Lower leg skin (tissue), 4 donors: ENCODE data around the gene AGMO. TPM values are rescaled to one million over a fixed set of nuclear protein-coding genes. Genes with fewer than 3 reads are reported as not detected.

Source experiments
- DNase-seq, 2 donors: peaks; one replicate each; pipeline ENCODE4 v3.0.0-alpha.2; 2019; ENCODE audit warnings: low spot score in 2 of 2
- H3K4me3 ChIP-seq: fragments of 200-600 bp; sonication (generic); 2 replicates; pipeline ENCODE4 v1.5.1; 2017; ENCODE audit warnings: mild to moderate bottlenecking, low read depth; ENCODE audit not compliant: poor library complexity, severe bottlenecking
- CTCF ChIP-seq, 3 donors: fragments of 450-650 bp; IDR thresholded peaks; one replicate each; pipeline ENCODE4 v1.5.1; 2016; ENCODE audit warnings: antibody characterized with exemption in 3 of 3, mild to moderate bottlenecking in 3 of 3, moderate library complexity in 2 of 3
- POLR2A ChIP-seq, 2 donors: fragments of 450-650 bp; IDR thresholded peaks; one replicate each; pipeline ENCODE4 v1.6.1; 2016 to 2017; ENCODE audit warnings: antibody characterized with exemption in 2 of 2, mild to moderate bottlenecking in 1 of 2, moderate library complexity in 1 of 2
- WGBS, 2 donors: methylation state at CpG; one replicate each; pipeline ENCODE4 v1.1.5; 2018; 5-methylcytosine and 5-hydroxymethylcytosine counted together
- intact Hi-C: fragments of 100-400 bp; cut with DNase I; formaldehyde crosslinking; loops from one replicate; pipeline ENCODE4 v1.15.0; 2023; ENCODE audit warnings: low total_unique reads
- total RNA-seq, 4 donors: library from RNA; depleted of rRNA; stranded (reverse); fragments of >200 nt; gene quantifications; one replicate each; pipeline ENCODE4 v1.1.0, GENCODE V29; 2016

Gene AGMO
- total RNA-seq, 4 donors from 2014 or later, result 0.15 to 0.58 (median 0.22) TPM; not detected in 1

- DNase-seq, result no peak
- TF ChIP-seq CTCF (IDR thresholded peaks at IDR 0.05), result no peak
- no peak for TF ChIP-seq POLR2A (IDR thresholded peaks at IDR 0.05)
- no peak overlapping the region for H3K4me3 ChIP-seq
- WGBS, 2 donors, result 60 to 63% methylated on average over 2 of the region's 2 CpGs
- intact Hi-C loops, result no loop called here
Observed at GRCh38 chr7:15419596-15419995, 142.2 kb downstream of the AGMO start.

- no peak overlapping the region for H3K4me3 ChIP-seq
- no peak for DNase-seq
- intact Hi-C loops, result no loop called here
- 21 to 22% methylated on average over 1 of the region's 1 CpG for WGBS, 2 donors
- TF ChIP-seq CTCF (IDR thresholded peaks at IDR 0.05) (no peak), POLR2A (IDR thresholded peaks at IDR 0.05) (no peak)
Observed at GRCh38 chr7:15418264-15418663, 143.6 kb downstream of the AGMO start.

- intact Hi-C loops, result no loop called here
- TF ChIP-seq CTCF (IDR thresholded peaks at IDR 0.05) (no peak), POLR2A (IDR thresholded peaks at IDR 0.05) (no peak)
- 77 to 90% methylated on average over 5 of the region's 5 CpGs for WGBS, 2 donors
- DNase-seq, result no peak
- no peak overlapping the region for H3K4me3 ChIP-seq
Observed at GRCh38 chr7:15417341-15417988, 144.3 kb downstream of the AGMO start.

GRCh38 chr7:15411019-15411418 lies 150.8 kb downstream of the AGMO start:
- 91 to 92% methylated on average over 2 of the region's 2 CpGs for WGBS, 2 donors
- no peak overlapping the region for H3K4me3 ChIP-seq
- TF ChIP-seq POLR2A (IDR thresholded peaks at IDR 0.05) (no peak), CTCF (IDR thresholded peaks at IDR 0.05) (no peak)
- no peak for DNase-seq
- intact Hi-C loops, result no loop called here

GRCh38 chr7:15407910-15408309 lies 153.9 kb downstream of the AGMO start:
- intact Hi-C loops, result no loop called here
- DNase-seq, result no peak
- TF ChIP-seq POLR2A (IDR thresholded peaks at IDR 0.05) (no peak), CTCF (IDR thresholded peaks at IDR 0.05) (no peak)
- no peak overlapping the region for H3K4me3 ChIP-seq
- WGBS, 2 donors, result 72 to 86% methylated on average over 4 of the region's 4 CpGs

- intact Hi-C loops, result no loop called here
- WGBS, 2 donors, result 67 to 68% methylated on average over 2 of the region's 2 CpGs
- no peak overlapping the region for H3K4me3 ChIP-seq
- no peak for DNase-seq
- TF ChIP-seq POLR2A (IDR thresholded peaks at IDR 0.05), result no peak
- no peak for TF ChIP-seq CTCF (IDR thresholded peaks at IDR 0.05)
Observed at GRCh38 chr7:15403751-15404150, 158.1 kb downstream of the AGMO start.
